HepG2 (cell line): ENCODE data around the gene ABCB4. TPM values are rescaled to one million over a fixed set of nuclear protein-coding genes. Genes with fewer than 3 reads are reported as not detected.

ENCODE experiments used
- ATAC-seq: fragments of 200-7000 bp; cut with Tn5 transposase; 3 replicates; pipeline ENCODE4 v1.9.1; 2020; ENCODE audit warnings: mild to moderate bottlenecking, moderate library complexity
- BruUV-seq: library from RNA; stranded (reverse); fragments of 400-500 nt; replicated peaks from 2 replicates; lab custom pipeline; 2021; lab: Mats Ljungman, UMichigan
- CTCF ChIA-PET: fragments of 300-600 bp; formaldehyde crosslinking; extraction: SDS; loops from one replicate; lab custom pipeline; 2021; ENCODE audit warnings: low total read pairs, inconsistent platforms, low intra/inter-chr PET ratio; lab: Yijun Ruan, JAX
- POLR2A ChIA-PET: fragments of 350-600 bp; sonication (Branson Sonifier 250); formaldehyde crosslinking; loops from one replicate; lab custom pipeline; 2020; ENCODE audit warnings: antibody characterized with exemption, inconsistent platforms; lab: Yijun Ruan, JAX
- DNase-seq: peaks from one replicate; pipeline ENCODE4 v3.0.0-alpha.2; 2015; ENCODE audit warnings: low spot score
- FAIRE-seq: peaks from 3 replicates; lab custom pipeline; 2011; peaks lifted over from hg19 to GRCh38; lab: Jason Lieb, UNC
- H2AFZ ChIP-seq: one replicate; pipeline ENCODE4 v1.6.1; 2011; ENCODE audit warnings: low read length, inconsistent platforms
- H3K27ac ChIP-seq: fragments of 300-600 bp; 3 replicates; pipeline ENCODE4 v1.8.0; 2011; ENCODE audit warnings: mixed run types, mild to moderate bottlenecking, mixed read lengths, low read length, inconsistent platforms; ENCODE audit not compliant: insufficient read depth; ENCODE audit errors: extremely low read length
- H3K27me3 ChIP-seq, 2 experiments: fragments of 200-600 bp in 1 of 2; 2 replicates in 1 of 2; 3 replicates in 1 of 2; pipeline versions ENCODE4 v1.6.0 to v1.8.0; 2011; ENCODE audit warnings: low read length in 2 of 2, mild to moderate bottlenecking in 2 of 2, moderate library complexity in 2 of 2, inconsistent platforms in 1 of 2; ENCODE audit not compliant: insufficient read depth in 2 of 2, control insufficient read depth in 1 of 2
- H3K36me3 ChIP-seq, 2 experiments: fragments of 200-600 bp in 1 of 2; replicated peaks in 1 of 2; 2 replicates in 1 of 2; 3 replicates in 1 of 2; pipeline versions ENCODE4 v1.5.1 to v1.8.0; 2011; ENCODE audit warnings: low read length in 2 of 2, inconsistent platforms in 1 of 2; ENCODE audit not compliant: insufficient read depth in 2 of 2, control insufficient read depth in 1 of 2
- H3K4me1 ChIP-seq: 2 replicates; pipeline ENCODE4 v1.5.1; 2012; ENCODE audit warnings: low read length, inconsistent platforms; ENCODE audit not compliant: insufficient read depth
- H3K4me2 ChIP-seq: 2 replicates; pipeline ENCODE4 v1.6.0; 2011; ENCODE audit warnings: low read depth, low read length, inconsistent platforms
- H3K4me3 ChIP-seq, 3 experiments: fragments of 200-600 bp in 1 of 3; sonication (generic), shearing (Covaris generic) in 1 of 3; replicated peaks in 1 of 3; 2 replicates each; pipeline ENCODE4 v1.5.1; 2011 to 2016; ENCODE audit warnings: low read length in 3 of 3, inconsistent platforms in 2 of 3, low read depth in 2 of 3, mild to moderate bottlenecking in 2 of 3, control low read depth in 1 of 3, mixed read lengths in 1 of 3; ENCODE audit not compliant: insufficient read depth in 1 of 3
- H3K79me2 ChIP-seq: one replicate; pipeline ENCODE4 v1.6.1; 2011; ENCODE audit warnings: low read length, inconsistent platforms; ENCODE audit not compliant: insufficient read depth
- H3K9ac ChIP-seq: 2 replicates; pipeline ENCODE4 v1.6.0; 2011; ENCODE audit warnings: mild to moderate bottlenecking, low read depth, low read length, inconsistent platforms; ENCODE audit not compliant: insufficient read depth
- H3K9me3 ChIP-seq: 2 replicates; pipeline ENCODE4 v1.5.1; 2012; ENCODE audit warnings: mild to moderate bottlenecking, low read length
- H4K20me1 ChIP-seq: 2 replicates; pipeline ENCODE4 v1.6.0; 2011; ENCODE audit warnings: inconsistent platforms, mild to moderate bottlenecking, low read length, moderate library complexity; ENCODE audit not compliant: insufficient read depth
- ADNP ChIP-seq: sonication (generic); formaldehyde crosslinking; IDR thresholded peaks from 2 replicates; pipeline ENCODE4 v1.4.0; 2020; ENCODE audit warnings: missing genetic modification reagents
- AGO1 ChIP-seq: fragments of 200-400 bp; formaldehyde crosslinking; IDR thresholded peaks from 2 replicates; pipeline ENCODE4 v1.6.1; 2017; ENCODE audit warnings: mild to moderate bottlenecking, low read depth, low read length, moderate library complexity; ENCODE audit not compliant: poor library complexity, severe bottlenecking
- MEIS2 ChIP-seq: sonication (generic); formaldehyde crosslinking; IDR thresholded peaks from 2 replicates; pipeline ENCODE4 v1.9.0; 2021; ENCODE audit warnings: mild to moderate bottlenecking, missing genetic modification reagents
- TBX2 ChIP-seq: sonication (generic); formaldehyde crosslinking; IDR thresholded peaks from 2 replicates; pipeline ENCODE4 v1.5.0; 2020; ENCODE audit warnings: missing genetic modification reagents, mild to moderate bottlenecking, borderline replicate concordance
- ZNF577 ChIP-seq: sonication (generic); formaldehyde crosslinking; IDR thresholded peaks from 2 replicates; pipeline ENCODE4 v1.4.0; 2020; ENCODE audit warnings: mild to moderate bottlenecking, low read depth, missing genetic modification reagents, borderline replicate concordance
- ZNF781 ChIP-seq: sonication (generic); formaldehyde crosslinking; IDR thresholded peaks from 2 replicates; pipeline ENCODE4 v1.5.1; 2020; ENCODE audit warnings: borderline replicate concordance, mild to moderate bottlenecking, missing genetic modification reagents; ENCODE audit errors: not compliant biosample characterization
- ZSCAN22 ChIP-seq: sonication (generic); formaldehyde crosslinking; IDR thresholded peaks from 2 replicates; pipeline ENCODE4 v1.4.0; 2020; ENCODE audit warnings: mild to moderate bottlenecking, missing genetic modification reagents
- WGBS: methylation state at CpG from one replicate; pipeline ENCODE4 v1.1.6; 2017; ENCODE audit warnings: low lambda C conversion rate; 5-methylcytosine and 5-hydroxymethylcytosine counted together
- in situ Hi-C: cut with HindIII; loops from 2 replicates; pipeline ENCODE4 v1.10.0; 2017; ENCODE audit warnings: low pct_unique_long_range_greater_than_20kb; ENCODE audit not compliant: extremely low pct_ligation_motif_present
- intact Hi-C: fragments of 100-400 bp; cut with micrococcal nuclease; formaldehyde crosslinking; loops from one replicate; pipeline ENCODE4 v1.10.0; 2022; ENCODE audit not compliant: unreplicated experiment
- polyA plus RNA-seq, 8 experiments: library from polyadenylated mRNA; depleted of rRNA in 3 of 8; stranded (reverse) in 7 of 8; unstranded in 1 of 8; fragments of >200 nt; fragmentation: Illumina TruSeq in 4 of 8; extraction: Trizol in 4 of 8; gene quantifications; 2 replicates each; pipeline versions ENCODE4 v1.2.1 to v1.2.3, GENCODE V29; 2011 to 2016; ENCODE audit warnings: low read depth in 4 of 8, missing spikeins in 1 of 8, mixed read lengths in 1 of 8; ENCODE audit not compliant: insufficient read depth in 1 of 8
- total RNA-seq, 5 experiments: library from RNA; depleted of rRNA; stranded (reverse); fragments of >200 nt; fragmentation: Illumina TruSeq; extraction: Trizol; gene quantifications; 2 replicates each; pipeline ENCODE4 v1.2.3, GENCODE V29; 2016; ENCODE audit warnings: low read depth in 1 of 5
- TF ChIP-seq, protein P1 (sequence below): sonication (generic); formaldehyde crosslinking; IDR thresholded peaks from 2 replicates; pipeline ENCODE4 v1.5.0; 2020; ENCODE audit warnings: missing genetic modification reagents
- TF ChIP-seq, protein P2 (sequence below): sonication (generic); formaldehyde crosslinking; IDR thresholded peaks from 2 replicates; pipeline ENCODE4 v1.4.0; 2020; ENCODE audit warnings: mild to moderate bottlenecking, missing genetic modification reagents

The ABCB4 gene
- total and polyA plus RNA-seq, 2 of the 13 experiments (the other 11 are each of a cell fraction or from before 2014, with no cell fraction given): 18.0 to 32.4 TPM

DNA sequence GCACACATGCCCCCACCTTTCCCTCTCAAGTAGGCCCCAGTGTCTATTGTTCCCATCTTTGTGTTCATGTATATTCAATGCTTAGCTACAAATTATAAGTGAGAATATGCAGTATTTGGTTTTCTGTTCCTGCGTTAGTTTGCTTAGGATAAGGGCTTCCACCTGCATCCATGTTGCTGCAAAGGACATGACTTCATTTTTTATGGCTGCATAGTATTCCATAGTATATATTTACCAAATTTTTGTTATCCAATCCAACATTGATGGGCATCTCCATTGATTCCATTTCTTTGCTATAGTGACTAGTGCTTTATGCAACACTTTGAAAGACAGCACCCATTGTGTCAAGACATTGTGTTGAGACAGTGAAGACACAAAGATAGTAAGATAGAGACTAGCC, 19.0 kb upstream of the ABCB4 start:
- TF ChIP-seq, protein P1, sequence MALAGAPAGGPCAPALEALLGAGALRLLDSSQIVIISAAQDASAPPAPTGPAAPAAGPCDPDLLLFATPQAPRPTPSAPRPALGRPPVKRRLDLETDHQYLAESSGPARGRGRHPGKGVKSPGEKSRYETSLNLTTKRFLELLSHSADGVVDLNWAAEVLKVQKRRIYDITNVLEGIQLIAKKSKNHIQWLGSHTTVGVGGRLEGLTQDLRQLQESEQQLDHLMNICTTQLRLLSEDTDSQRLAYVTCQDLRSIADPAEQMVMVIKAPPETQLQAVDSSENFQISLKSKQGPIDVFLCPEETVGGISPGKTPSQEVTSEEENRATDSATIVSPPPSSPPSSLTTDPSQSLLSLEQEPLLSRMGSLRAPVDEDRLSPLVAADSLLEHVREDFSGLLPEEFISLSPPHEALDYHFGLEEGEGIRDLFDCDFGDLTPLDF: no peak
- TF ChIP-seq TBX2 (CRISPR knock-in tag): no peak
- no peak for TF ChIP-seq ADNP (CRISPR knock-in tag)
- TF ChIP-seq, protein P2, sequence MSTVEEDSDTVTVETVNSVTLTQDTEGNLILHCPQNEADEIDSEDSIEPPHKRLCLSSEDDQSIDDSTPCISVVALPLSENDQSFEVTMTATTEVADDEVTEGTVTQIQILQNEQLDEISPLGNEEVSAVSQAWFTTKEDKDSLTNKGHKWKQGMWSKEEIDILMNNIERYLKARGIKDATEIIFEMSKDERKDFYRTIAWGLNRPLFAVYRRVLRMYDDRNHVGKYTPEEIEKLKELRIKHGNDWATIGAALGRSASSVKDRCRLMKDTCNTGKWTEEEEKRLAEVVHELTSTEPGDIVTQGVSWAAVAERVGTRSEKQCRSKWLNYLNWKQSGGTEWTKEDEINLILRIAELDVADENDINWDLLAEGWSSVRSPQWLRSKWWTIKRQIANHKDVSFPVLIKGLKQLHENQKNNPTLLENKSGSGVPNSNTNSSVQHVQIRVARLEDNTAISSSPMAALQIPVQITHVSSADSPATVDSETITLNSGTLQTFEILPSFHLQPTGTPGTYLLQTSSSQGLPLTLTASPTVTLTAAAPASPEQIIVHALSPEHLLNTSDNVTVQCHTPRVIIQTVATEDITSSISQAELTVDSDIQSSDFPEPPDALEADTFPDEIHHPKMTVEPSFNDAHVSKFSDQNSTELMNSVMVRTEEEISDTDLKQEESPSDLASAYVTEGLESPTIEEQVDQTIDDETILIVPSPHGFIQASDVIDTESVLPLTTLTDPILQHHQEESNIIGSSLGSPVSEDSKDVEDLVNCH (CRISPR knock-in tag): no peak
- TF ChIP-seq, all 625 proteins: peak for 0
- POLR2A ChIA-PET: no interaction called here
- no peak overlapping the region for H2AFZ ChIP-seq
- no peak for DNase-seq
- CTCF ChIA-PET: no interaction called here
- intact Hi-C loops: no loop called here
- H3K4me2 ChIP-seq: no peak overlapping the region
- peaks cover 41% of the 10 kb centered on the region for H3K4me1 ChIP-seq
- no peaks in the 10 kb centered on the region for H3K79me2 ChIP-seq
- in situ Hi-C loops: no loop called here
- no TSS peak for BruUV-seq
- WGBS: 94% methylated on average over 1 of the region's 1 CpG
- FAIRE-seq: no peak
- H3K4me3 ChIP-seq: no peak overlapping the region
- H3K9me3 ChIP-seq: no peaks in the 10 kb centered on the region
- ATAC-seq: no peak
- no peaks in the 10 kb centered on the region for H3K27me3 ChIP-seq
- no peaks in the 10 kb centered on the region for H4K20me1 ChIP-seq
- H3K36me3 ChIP-seq: no peaks in the 10 kb centered on the region
- H3K9ac ChIP-seq: no peak overlapping the region
- H3K27ac ChIP-seq: no peak overlapping the region

DNA sequence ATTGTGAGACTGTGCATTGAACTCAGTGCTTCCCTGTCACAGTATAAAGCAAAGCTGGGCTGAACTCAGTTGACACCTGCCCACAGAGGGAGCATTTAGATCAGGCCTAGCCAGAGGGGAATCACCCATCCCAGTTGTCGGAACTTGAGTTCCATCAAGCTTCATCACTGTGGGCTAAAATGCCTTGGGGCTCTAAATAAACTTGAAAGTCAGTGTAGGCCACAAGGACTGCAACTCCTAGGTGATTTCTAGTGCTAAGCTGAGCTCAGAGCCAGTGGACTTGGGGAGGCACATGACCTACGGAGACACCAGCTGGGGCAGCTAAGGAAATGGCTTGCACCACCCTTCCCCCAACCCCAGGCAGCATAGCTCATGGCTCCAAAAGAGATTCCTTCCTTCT, 7.7 kb upstream of the ABCB4 start:
- intact Hi-C loops (no loop called here), in situ Hi-C loops (no loop called here)
- Histone ChIP-seq H4K20me1 (no peaks in the 10 kb centered on the region), H3K79me2 (no peaks in the 10 kb centered on the region), H2AFZ (no peak overlapping the region), H3K27ac (no peak overlapping the region), H3K36me3 (no peaks in the 10 kb centered on the region), H3K9ac (no peak overlapping the region), H3K4me3 (no peak overlapping the region), H3K9me3 (no peaks in the 10 kb centered on the region), H3K4me1 (peaks cover 40% of the 10 kb centered on the region), H3K27me3 (no peaks in the 10 kb centered on the region), H3K4me2 (no peak overlapping the region)
- BruUV-seq: no TSS peak
- ChIA-PET CTCF (no interaction called here), POLR2A (no interaction called here)
- FAIRE-seq (no peak), DNase-seq (no peak), ATAC-seq (no peak)
- TF ChIP-seq ZNF577: no peak
- no peak for TF ChIP-seq ZNF781
- no peak for TF ChIP-seq AGO1
- TF ChIP-seq MEIS2 (CRISPR knock-in tag): no peak
- no peak for TF ChIP-seq ZSCAN22 (CRISPR knock-in tag)
- 83% methylated on average over 1 of the region's 2 CpGs for WGBS
